Mesenchymal stem cell (in vitro differentiated cells and primary cell): ENCODE data around the gene LHFPL2.

Experiments used
- DNase-seq: peaks from one replicate; pipeline ENCODE4 v3.0.0-alpha.2; 2013
- H2AFZ ChIP-seq: one replicate; pipeline ENCODE4 v1.6.1; 2013; ENCODE audit warnings: low read depth, mild to moderate bottlenecking, control low read depth, inconsistent platforms, low read length, moderate library complexity
- H2AK5ac ChIP-seq: 2 replicates; pipeline ENCODE4 v1.6.1; 2013; ENCODE audit warnings: low read length, moderate library complexity, mild to moderate bottlenecking, inconsistent platforms; ENCODE audit not compliant: severe bottlenecking
- H2BK120ac ChIP-seq: one replicate; pipeline ENCODE4 v1.6.1; 2013; ENCODE audit warnings: low read depth, mild to moderate bottlenecking, inconsistent platforms, low read length, moderate library complexity
- H2BK12ac ChIP-seq, 2 experiments: one replicate each; pipeline ENCODE4 v1.6.1; 2013; ENCODE audit warnings: inconsistent platforms in 2 of 2, low read length in 2 of 2, mild to moderate bottlenecking in 2 of 2, moderate library complexity in 2 of 2, control low read depth in 1 of 2
- H2BK15ac ChIP-seq: one replicate; pipeline ENCODE4 v1.6.1; 2013; ENCODE audit warnings: mild to moderate bottlenecking, low read depth, inconsistent platforms; ENCODE audit not compliant: poor library complexity, severe bottlenecking
- H2BK5ac ChIP-seq: 2 replicates; pipeline ENCODE4 v1.6.1; 2013; ENCODE audit warnings: low read depth, mild to moderate bottlenecking, low read length, control low read depth, inconsistent platforms; ENCODE audit not compliant: poor library complexity, severe bottlenecking
- H3K14ac ChIP-seq, 2 experiments: one replicate each; pipeline ENCODE4 v1.6.1; 2013; ENCODE audit warnings: inconsistent platforms in 2 of 2, low read length in 2 of 2, control low read depth in 1 of 2, mild to moderate bottlenecking in 1 of 2, moderate library complexity in 1 of 2
- H3K18ac ChIP-seq, 2 experiments: one replicate each; pipeline ENCODE4 v1.6.1; 2013; ENCODE audit warnings: inconsistent platforms in 2 of 2, low read length in 2 of 2, control low read depth in 1 of 2, low read depth in 1 of 2, mild to moderate bottlenecking in 1 of 2
- H3K23ac ChIP-seq, 2 experiments: one replicate each; pipeline ENCODE4 v1.6.1; 2013; ENCODE audit warnings: inconsistent platforms in 2 of 2, low read length in 2 of 2, mild to moderate bottlenecking in 2 of 2, moderate library complexity in 2 of 2, control low read depth in 1 of 2
- H3K27ac ChIP-seq: 2 replicates; pipeline ENCODE4 v1.5.1; 2013; ENCODE audit warnings: mild to moderate bottlenecking, moderate library complexity, low read length, control low read depth, inconsistent platforms; ENCODE audit not compliant: poor library complexity, severe bottlenecking
- H3K27me3 ChIP-seq, 2 experiments: 2 replicates each; pipeline versions ENCODE4 v1.6.1 to v1.7.0; 2013; ENCODE audit warnings: low read length in 2 of 2, mild to moderate bottlenecking in 2 of 2, moderate library complexity in 2 of 2, control low read depth in 1 of 2, inconsistent platforms in 1 of 2; ENCODE audit not compliant: control insufficient read depth in 1 of 2, insufficient read depth in 1 of 2
- H3K36me3 ChIP-seq, 2 experiments: 2 replicates each; pipeline versions ENCODE4 v1.6.1 to v1.7.0; 2013; ENCODE audit warnings: low read length in 2 of 2, control low read depth in 1 of 2, inconsistent platforms in 1 of 2, low read depth in 1 of 2, mild to moderate bottlenecking in 1 of 2; ENCODE audit not compliant: insufficient read depth in 2 of 2, control insufficient read depth in 1 of 2
- H3K4ac ChIP-seq, 2 experiments: one replicate each; pipeline ENCODE4 v1.6.1; 2013; ENCODE audit warnings: inconsistent platforms in 2 of 2, low read length in 2 of 2, mild to moderate bottlenecking in 2 of 2, moderate library complexity in 2 of 2, control low read depth in 1 of 2, low read depth in 1 of 2
- H3K4me1 ChIP-seq: 2 replicates; pipeline ENCODE4 v1.6.1; 2013; ENCODE audit warnings: low read depth, low read length, control low read depth; ENCODE audit not compliant: control insufficient read depth, insufficient read depth
- H3K4me2 ChIP-seq: 2 replicates; pipeline ENCODE4 v1.6.1; 2013; ENCODE audit warnings: low read length, mild to moderate bottlenecking, inconsistent platforms; ENCODE audit not compliant: poor library complexity, severe bottlenecking
- H3K4me3 ChIP-seq, 2 experiments: 2 replicates each; pipeline versions ENCODE4 v1.5.1 to v1.7.0; 2013; ENCODE audit warnings: low read length in 2 of 2, mild to moderate bottlenecking in 2 of 2, control low read depth in 1 of 2, low read depth in 1 of 2; ENCODE audit not compliant: insufficient read depth in 1 of 2
- H3K79me1 ChIP-seq: replicated peaks from 2 replicates; pipeline ENCODE4 v1.6.1; 2013; ENCODE audit warnings: mild to moderate bottlenecking, control low read depth, low read length, inconsistent platforms; ENCODE audit not compliant: poor library complexity, severe bottlenecking
- H3K9ac ChIP-seq: 2 replicates; pipeline ENCODE4 v1.7.0; 2013; ENCODE audit warnings: mild to moderate bottlenecking, low read length, moderate library complexity
- H3K9me3 ChIP-seq: 2 replicates; pipeline ENCODE4 v1.7.0; 2013; ENCODE audit warnings: mild to moderate bottlenecking, low read length; ENCODE audit not compliant: control insufficient read depth
- H4K8ac ChIP-seq: one replicate; pipeline ENCODE4 v1.6.1; 2013; ENCODE audit warnings: inconsistent platforms, mild to moderate bottlenecking, low read length, moderate library complexity
- H4K91ac ChIP-seq: one replicate; pipeline ENCODE4 v1.6.1; 2013; ENCODE audit warnings: mild to moderate bottlenecking, low read length, inconsistent platforms
- WGBS: methylation state at CpG from one replicate; pipeline ENCODE4 v1.1.7; 2013; ENCODE audit warnings: mixed read lengths; 5-methylcytosine and 5-hydroxymethylcytosine counted together

Gene LHFPL2

GRCh38 chr5:78544561-78545201, 103.9 kb downstream of the LHFPL2 start:
- Histone ChIP-seq H2BK12ac (peak overlapping the region; percentile 2 to 46), H3K4me1 (peaks cover 13% of the 10 kb centered on the region), H3K18ac (peak overlapping the region; percentile 1 to 54), H3K27me3 (no peaks in the 10 kb centered on the region), H2AK5ac (no peak overlapping the region), H2BK120ac (no peak overlapping the region), H3K79me1 (peaks cover 19% of the 10 kb centered on the region), H3K14ac (no peak overlapping the region), H3K9ac (peak overlapping the region; percentile 82), H3K4me3 (no peak overlapping the region), H3K4ac (peak overlapping the region in 1 of 2 experiments; percentile 40), H3K27ac (no peak overlapping the region), H2BK15ac (no peak overlapping the region), H3K23ac (no peak overlapping the region), H2AFZ (no peak overlapping the region), H2BK5ac (no peak overlapping the region), H4K8ac (no peak overlapping the region), H3K9me3 (no peaks in the 10 kb centered on the region), H3K4me2 (no peak overlapping the region), H3K36me3 (peaks cover 0 to 5% of the 10 kb centered on the region in 2 experiments), H4K91ac (no peak overlapping the region)
- WGBS = 57% methylated on average over 14 of the region's 14 CpGs
- peak; percentile 90 for DNase-seq

GRCh38 chr5:78543916-78544315, 104.7 kb downstream of the LHFPL2 start:
- peak overlapping the region in 1 of 2 experiments; percentile 46 for H2BK12ac ChIP-seq
- 74% methylated on average over 1 of the region's 1 CpG for WGBS

GRCh38 chr5:78543292-78543691, 105.3 kb downstream of the LHFPL2 start:
- Histone ChIP-seq H3K18ac (no peak overlapping the region), H3K14ac (peak overlapping the region in 1 of 2 experiments; percentile 5), H3K27me3 (no peaks in the 10 kb centered on the region), H2AFZ (no peak overlapping the region), H2BK15ac (no peak overlapping the region), H2BK5ac (no peak overlapping the region), H3K4me2 (no peak overlapping the region), H3K4me1 (peaks cover 13% of the 10 kb centered on the region), H3K23ac (no peak overlapping the region), H3K79me1 (peaks cover 15% of the 10 kb centered on the region), H4K91ac (no peak overlapping the region), H3K27ac (no peak overlapping the region), H3K36me3 (no peaks in the 10 kb centered on the region), H3K4me3 (no peak overlapping the region), H2BK12ac (peak overlapping the region; percentile 6 to 16), H3K9me3 (no peaks in the 10 kb centered on the region), H4K8ac (no peak overlapping the region), H3K4ac (no peak overlapping the region), H3K9ac (no peak overlapping the region), H2AK5ac (no peak overlapping the region), H2BK120ac (no peak overlapping the region)
- DNase-seq = no peak
- WGBS = 94% methylated on average over 4 of the region's 4 CpGs

More at GRCh38 chr5:78543916-78544315, 104.7 kb downstream of the LHFPL2 start:
- DNase-seq = peak; percentile 28
- Histone ChIP-seq H4K91ac (no peak overlapping the region), H2BK15ac (peak overlapping the region; percentile 18), H4K8ac (no peak overlapping the region), H2AK5ac (no peak overlapping the region), H3K4me2 (no peak overlapping the region), H3K9ac (peak overlapping the region; percentile 82), H3K18ac (peak overlapping the region in 1 of 2 experiments; percentile 5), H2AFZ (no peak overlapping the region), H3K27ac (no peak overlapping the region), H3K4ac (no peak overlapping the region), H3K4me1 (peaks cover 13% of the 10 kb centered on the region), H3K79me1 (peaks cover 17% of the 10 kb centered on the region), H3K14ac (no peak overlapping the region), H3K27me3 (no peaks in the 10 kb centered on the region), H3K4me3 (no peak overlapping the region), H3K36me3 (peaks cover 0 to 4% of the 10 kb centered on the region in 2 experiments), H2BK5ac (no peak overlapping the region), H3K9me3 (no peaks in the 10 kb centered on the region), H2BK120ac (no peak overlapping the region), H3K23ac (no peak overlapping the region)

- Histone ChIP-seq H2BK5ac (no peak overlapping the region), H3K18ac (peak overlapping the region in 1 of 2 experiments; percentile 38), H3K23ac (no peak overlapping the region), H4K91ac (no peak overlapping the region), H2BK12ac (peak overlapping the region in 1 of 2 experiments; percentile 45), H3K9ac (no peak overlapping the region), H3K36me3 (no peaks in the 10 kb centered on the region), H3K4me3 (no peak overlapping the region), H3K9me3 (no peaks in the 10 kb centered on the region), H4K8ac (peak overlapping the region; percentile 50), H3K14ac (peak overlapping the region in 1 of 2 experiments; percentile 26), H2AFZ (no peak overlapping the region), H2BK120ac (no peak overlapping the region), H2BK15ac (no peak overlapping the region), H3K4me2 (no peak overlapping the region), H3K79me1 (peaks cover 15% of the 10 kb centered on the region), H3K4ac (no peak overlapping the region), H3K27ac (no peak overlapping the region), H3K27me3 (no peaks in the 10 kb centered on the region), H2AK5ac (no peak overlapping the region), H3K4me1 (peaks cover 6% of the 10 kb centered on the region)
- 91% methylated on average over 6 of the region's 6 CpGs for WGBS
- no peak for DNase-seq
Observed at GRCh38 chr5:78542321-78542840, 106.2 kb downstream of the LHFPL2 start.
